ENCODE data around the gene NSF.

Gene NSF

GRCh38 chr17:46719891-46720290, 129.4 kb downstream of the NSF start:
- DNase-seq (ENCODE audit: low read depth): no peak

GRCh38 chr17:46720408-46720807, 129.9 kb downstream of the NSF start:
- DNase-seq (ENCODE audit: low read depth): no peak

GRCh38 chr17:46722662-46723285, 132.3 kb downstream of the NSF start:
- DNase-seq (ENCODE audit: low read depth): no peak

GRCh38 chr17:46726206-46726605, 135.7 kb downstream of the NSF start:
- no peak for DNase-seq (ENCODE audit: low read depth)

- DNase-seq (ENCODE audit: low read depth): no peak
Observed at GRCh38 chr17:46727572-46728348, 137.3 kb downstream of the NSF start.

GRCh38 chr17:46730026-46730425, 139.6 kb downstream of the NSF start:
- no peak for DNase-seq (ENCODE audit: low read depth)

- DNase-seq (ENCODE audit: low read depth): no peak
Observed at GRCh38 chr17:46730679-46731078, 140.2 kb downstream of the NSF start.

- no peak for DNase-seq (ENCODE audit: low read depth)
Observed at GRCh38 chr17:46732160-46732559, 141.7 kb downstream of the NSF start.

- DNase-seq (ENCODE audit: low read depth): no peak
Observed at GRCh38 chr17:46732754-46733398, 142.4 kb downstream of the NSF start.

GRCh38 chr17:46733837-46734475, 143.5 kb downstream of the NSF start:
- no peak for DNase-seq (ENCODE audit: low read depth)

- no peak for DNase-seq (ENCODE audit: low read depth)
Observed at GRCh38 chr17:46736100-46736499, 145.6 kb downstream of the NSF start.

GRCh38 chr17:46737326-46737725, 146.9 kb downstream of the NSF start:
- no peak for DNase-seq (ENCODE audit: low read depth)

GRCh38 chr17:46738544-46738943, 148.1 kb downstream of the NSF start:
- no peak for DNase-seq (ENCODE audit: low read depth)

GRCh38 chr17:46739982-46740381, 149.5 kb downstream of the NSF start:
- DNase-seq (ENCODE audit: low read depth): no peak

- no peak for DNase-seq (ENCODE audit: low read depth)
Observed at GRCh38 chr17:46741122-46741730, 150.8 kb downstream of the NSF start.

- peak; percentile 60 for DNase-seq (ENCODE audit: low read depth)
Observed at GRCh38 chr17:46742565-46743270, 152.2 kb downstream of the NSF start.

- DNase-seq (ENCODE audit: low read depth): no peak
Observed at GRCh38 chr17:46744441-46744840, 154.0 kb downstream of the NSF start.

GRCh38 chr17:46745376-46745775, 154.9 kb downstream of the NSF start:
- no peak for DNase-seq (ENCODE audit: low read depth)

GRCh38 chr17:46751425-46751824, 161.0 kb downstream of the NSF start:
- DNase-seq (ENCODE audit: low read depth): no peak

- no peak for DNase-seq (ENCODE audit: low read depth)
Observed at GRCh38 chr17:46753776-46754175, 163.3 kb downstream of the NSF start.

- no peak for DNase-seq (ENCODE audit: low read depth)
Observed at GRCh38 chr17:46756081-46756735, 165.7 kb downstream of the NSF start.
